Stimulated activated CD4-positive, alpha-beta T cell treated with anti-CD3 and anti-CD28 coated beads, Interleukin-12 subunit alpha, Interleukin-12 subunit beta, amount 100 ng/mL, for 4 hours (primary cell): ENCODE data around the gene C10orf143.
"Not testable (repeated sequence)": the region's sequence is repeated elsewhere in the genome, so short reads cannot be mapped to it uniquely, and the experiment has no call there.

Experiments
- DNase-seq: peaks from one replicate; pipeline ENCODE4 v3.0.0-alpha.2; 2020

C10orf143 gene

GRCh38 chr10:130110246-130111112 is at the start of gene C10orf143:
C10orf143 (minus strand) TSS chr10:130110830; CDS start chr10:130110772, 58 bp downstream.
- peak; percentile 99 for DNase-seq

- no peak for DNase-seq
These were observed 48.7 kb upstream of the C10orf143 start for GRCh38 chr10:130159192-130159794.

GRCh38 chr10:130146042-130146441 is 35.4 kb upstream of the C10orf143 start:
- DNase-seq, result no peak

GRCh38 chr10:130141878-130142277 is 31.2 kb upstream of the C10orf143 start:
- DNase-seq, result no peak

- DNase-seq, result no peak
These were observed 30.8 kb upstream of the C10orf143 start for GRCh38 chr10:130141460-130141859.

- no peak for DNase-seq
These were observed 30.4 kb upstream of the C10orf143 start for GRCh38 chr10:130141038-130141437.

- DNase-seq, result no peak
These were observed 29.8 kb upstream of the C10orf143 start for GRCh38 chr10:130140425-130140824.

- DNase-seq, result peak; percentile 2
These were observed 27.8 kb upstream of the C10orf143 start for GRCh38 chr10:130138479-130138866.

- no peak for DNase-seq
These were observed 27.2 kb upstream of the C10orf143 start for GRCh38 chr10:130137659-130138478.

- no peak for DNase-seq
These were observed 26.4 kb upstream of the C10orf143 start for GRCh38 chr10:130137090-130137448.

- peak; percentile 94 for DNase-seq
These were observed 25.8 kb upstream of the C10orf143 start, which contains the start of gene GLRX3 for GRCh38 chr10:130136226-130137089. GLRX3 (plus strand) TSS chr10:130136391; CDS start chr10:130136421, 30 bp downstream.

GRCh38 chr10:130135676-130136225 is 25.1 kb upstream of the C10orf143 start:
- no peak for DNase-seq

GRCh38 chr10:130128922-130129321 is 18.3 kb upstream of the C10orf143 start:
- no peak for DNase-seq

GRCh38 chr10:130128062-130128781 is 17.6 kb upstream of the C10orf143 start:
- no peak for DNase-seq

- peak; percentile 41 for DNase-seq
These were observed 16.9 kb upstream of the C10orf143 start for GRCh38 chr10:130127364-130128061.

GRCh38 chr10:130121486-130122079 is 11.0 kb upstream of the C10orf143 start:
- DNase-seq, result no peak

- DNase-seq, result not testable (repeated sequence)
These were observed 6.9 kb upstream of the C10orf143 start for GRCh38 chr10:130117535-130117934.

GRCh38 chr10:130116942-130117341 is 6.3 kb upstream of the C10orf143 start:
- DNase-seq, result not testable (repeated sequence)

GRCh38 chr10:130112821-130113220 is 2.2 kb upstream of the C10orf143 start:
- DNase-seq, result no peak

- DNase-seq, result no peak
These were observed 1.2 kb upstream of the C10orf143 start for GRCh38 chr10:130111852-130112180.
